ENCODE data around the gene TXNL4A.

TXNL4A gene

GRCh38 chr18:79983793-79984192 lies 4.6 kb downstream of the TXNL4A start:
- TF ChIP-seq SIN3A (IDR thresholded peaks at IDR 0.05; ENCODE audit: borderline replicate concordance, insufficient read depth, low read length): no peak

- TF ChIP-seq FOXP2 (optimal IDR thresholded peaks at IDR 0.05; ENCODE audit: borderline replicate concordance, extremely low read depth, extremely low read length, insufficient read depth): no peak
- TF ChIP-seq POLR2AphosphoS5 (IDR thresholded peaks at IDR 0.05; ENCODE audit: low read depth, low read length): no peak
- TF ChIP-seq TAF1 (IDR thresholded peaks at IDR 0.05; ENCODE audit: borderline replicate concordance, insufficient read depth, low read length): no peak
- no peak for TF ChIP-seq SIN3A (IDR thresholded peaks at IDR 0.05; ENCODE audit: borderline replicate concordance, insufficient read depth, low read length)
- no peak for TF ChIP-seq REST (IDR thresholded peaks at IDR 0.05; ENCODE audit: insufficient read depth in 1 of 2, low read depth in 2 of 2, low read length in 2 of 2)
Observed at GRCh38 chr18:79983253-79983652, 5.1 kb downstream of the TXNL4A start.

- no peak for TF ChIP-seq SIN3A (IDR thresholded peaks at IDR 0.05; ENCODE audit: borderline replicate concordance, insufficient read depth, low read length)
- no peak for TF ChIP-seq REST (IDR thresholded peaks at IDR 0.05; ENCODE audit: insufficient read depth in 1 of 2, low read depth in 2 of 2, low read length in 2 of 2)
- no peak for TF ChIP-seq TAF1 (IDR thresholded peaks at IDR 0.05; ENCODE audit: borderline replicate concordance, insufficient read depth, low read length)
- TF ChIP-seq POLR2AphosphoS5 (IDR thresholded peaks at IDR 0.05; ENCODE audit: low read depth, low read length): no peak
- no peak for TF ChIP-seq FOXP2 (optimal IDR thresholded peaks at IDR 0.05; ENCODE audit: borderline replicate concordance, extremely low read depth, extremely low read length, insufficient read depth)
Observed at GRCh38 chr18:79982736-79983135, 5.6 kb downstream of the TXNL4A start.

- TF ChIP-seq SIN3A (IDR thresholded peaks at IDR 0.05; ENCODE audit: borderline replicate concordance, insufficient read depth, low read length) (no peak), REST (IDR thresholded peaks at IDR 0.05; ENCODE audit: insufficient read depth in 1 of 2, low read depth in 2 of 2, low read length in 2 of 2) (no peak), POLR2AphosphoS5 (IDR thresholded peaks at IDR 0.05; ENCODE audit: low read depth, low read length) (no peak), FOXP2 (optimal IDR thresholded peaks at IDR 0.05; ENCODE audit: borderline replicate concordance, extremely low read depth, extremely low read length, insufficient read depth) (no peak), TAF1 (IDR thresholded peaks at IDR 0.05; ENCODE audit: borderline replicate concordance, insufficient read depth, low read length) (no peak)
Observed at GRCh38 chr18:79980585-79980984, 7.8 kb downstream of the TXNL4A start.

- no peak for TF ChIP-seq FOXP2 (optimal IDR thresholded peaks at IDR 0.05; ENCODE audit: borderline replicate concordance, extremely low read depth, extremely low read length, insufficient read depth)
- no peak for TF ChIP-seq TAF1 (IDR thresholded peaks at IDR 0.05; ENCODE audit: borderline replicate concordance, insufficient read depth, low read length)
- no peak for TF ChIP-seq POLR2AphosphoS5 (IDR thresholded peaks at IDR 0.05; ENCODE audit: low read depth, low read length)
- TF ChIP-seq SIN3A (IDR thresholded peaks at IDR 0.05; ENCODE audit: borderline replicate concordance, insufficient read depth, low read length): no peak
Observed at GRCh38 chr18:79979843-79980242, 8.5 kb downstream of the TXNL4A start.

- TF ChIP-seq FOXP2 (optimal IDR thresholded peaks at IDR 0.05; ENCODE audit: borderline replicate concordance, extremely low read depth, extremely low read length, insufficient read depth) (no peak), REST (IDR thresholded peaks at IDR 0.05; ENCODE audit: insufficient read depth in 1 of 2, low read depth in 2 of 2, low read length in 2 of 2) (no peak)
Observed at GRCh38 chr18:79975985-79976680, 12.2 kb downstream of the TXNL4A start.

All from PFSK-1 (cell line).